CD4-positive, CD25-positive, alpha-beta regulatory T cell (primary cell): ENCODE data around the gene HOXC10. TPM values are rescaled to one million over a fixed set of nuclear protein-coding genes. Genes with fewer than 3 reads are reported as not detected.

Experiments used
- ATAC-seq, 2 donors: fragments of 150-1000 bp; cut with Tn5 transposase; one replicate each; pipeline ENCODE4 v1.10.0; 2021; ENCODE audit warnings: low read depth in 2 of 2, moderate number of reproducible peaks in 2 of 2, moderate library complexity in 1 of 2
- DNase-seq, 3 donors: peaks; one replicate each; pipeline versions ENCODE4 v3.0.0 to v3.0.0-alpha.2; 2012 to 2022; ENCODE audit warnings: mixed read lengths in 1 of 3
- H3K27ac ChIP-seq: one replicate; pipeline ENCODE4 v1.7.0; 2013; ENCODE audit warnings: mild to moderate bottlenecking, low read length; ENCODE audit not compliant: insufficient read depth, poor library complexity, severe bottlenecking
- H3K27me3 ChIP-seq: one replicate; pipeline ENCODE4 v1.7.0; 2013; ENCODE audit warnings: low read length; ENCODE audit not compliant: control insufficient read depth, insufficient read depth
- H3K36me3 ChIP-seq: one replicate; pipeline ENCODE4 v1.7.0; 2013; ENCODE audit warnings: mild to moderate bottlenecking, low read length, moderate library complexity; ENCODE audit not compliant: control insufficient read depth, insufficient read depth
- H3K4me1 ChIP-seq: 2 replicates; pipeline ENCODE4 v1.7.0; 2013; ENCODE audit warnings: mild to moderate bottlenecking, low read length; ENCODE audit not compliant: insufficient read depth, control insufficient read depth, poor library complexity, severe bottlenecking
- H3K4me3 ChIP-seq: one replicate; pipeline ENCODE4 v1.7.0; 2013; ENCODE audit warnings: low read depth, mild to moderate bottlenecking, low read length, moderate library complexity
- H3K9me3 ChIP-seq, 2 experiments: 1 replicate in 1 of 2; 2 replicates in 1 of 2; pipeline ENCODE4 v1.7.0; 2013; ENCODE audit warnings: low read length in 2 of 2, mild to moderate bottlenecking in 1 of 2, moderate library complexity in 1 of 2; ENCODE audit not compliant: control insufficient read depth in 2 of 2
- H3K27ac Mint-ChIP-seq, 3 donors: one replicate each; pipeline ENCODE4 v1.8.0; 2020 to 2022; ENCODE audit warnings: mild to moderate bottlenecking in 3 of 3, mixed read lengths in 3 of 3, moderate library complexity in 2 of 3
- H3K27me3 Mint-ChIP-seq: one replicate; pipeline ENCODE4 v1.8.0; 2022; ENCODE audit warnings: mild to moderate bottlenecking, mixed read lengths
- H3K36me3 Mint-ChIP-seq: one replicate; pipeline ENCODE4 v1.8.0; 2020; ENCODE audit warnings: mixed read lengths
- H3K4me1 Mint-ChIP-seq, 4 donors: one replicate each; pipeline ENCODE4 v1.8.0; 2020 to 2022; ENCODE audit warnings: mixed read lengths in 4 of 4, mild to moderate bottlenecking in 1 of 4
- H3K4me3 Mint-ChIP-seq, 4 donors: one replicate each; pipeline ENCODE4 v1.8.0; 2020 to 2022; ENCODE audit warnings: mild to moderate bottlenecking in 4 of 4, mixed read lengths in 4 of 4, moderate library complexity in 3 of 4
- H3K9me3 Mint-ChIP-seq, 7 donors: one replicate each; pipeline ENCODE4 v1.8.0; 2020 to 2022; ENCODE audit warnings: mixed read lengths in 7 of 7, mild to moderate bottlenecking in 3 of 7, moderate library complexity in 2 of 7
- polyA plus RNA-seq, 4 donors: library from polyadenylated mRNA; unstranded; fragments of 300-500 nt; fragmentation: Illumina TruSeq; gene quantifications; one replicate each; pipeline ENCODE4 v1.2.3, GENCODE V29; 2021
- total RNA-seq: library from RNA; stranded (reverse); gene quantifications from one replicate; pipeline ENCODE4 v1.2.3, GENCODE V29; 2022

HOXC10 gene
- total and polyA plus RNA-seq, 5 donors from 2014 or later = not detected

DNA sequence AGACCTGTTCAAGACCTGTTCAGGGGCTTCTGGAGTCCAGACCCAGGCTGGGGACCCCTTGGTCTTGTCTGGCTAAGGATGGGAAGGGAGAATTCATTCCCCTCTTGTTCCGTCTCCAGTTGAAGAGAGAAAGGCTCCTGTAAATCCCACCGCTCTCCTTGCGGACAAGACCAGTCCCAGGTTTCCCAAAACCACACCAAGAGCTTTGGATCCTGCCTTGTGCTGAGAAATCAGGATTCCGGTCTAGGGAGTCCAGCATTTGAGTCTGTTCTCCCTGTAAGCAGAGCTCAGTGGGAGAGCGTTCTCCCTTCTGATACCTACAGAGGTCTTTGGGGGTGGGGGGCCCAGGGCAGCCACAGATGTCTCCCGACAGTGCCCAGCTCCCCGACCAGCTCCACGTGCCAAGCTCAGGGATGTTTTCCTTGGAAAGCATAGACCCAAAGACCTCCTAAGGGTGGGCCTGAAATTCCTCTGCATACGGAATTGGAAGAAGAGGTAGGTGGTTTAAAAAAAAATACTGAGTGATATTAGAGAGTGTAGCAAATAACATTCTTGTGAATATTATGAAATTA lies 44.4 kb upstream of the HOXC10 start:
- ATAC-seq (no peak), DNase-seq (no peak)
- Mint-ChIP-seq H3K4me3 (no peak overlapping the region), H3K4me1 (peaks cover 0 to 17% (median 5%) of the 10 kb centered on the region in 4 donors), H3K27me3 (peaks cover 93% of the 10 kb centered on the region), H3K36me3 (no peaks in the 10 kb centered on the region), H3K27ac (no peak overlapping the region), H3K9me3 (peaks cover 0 to 3% (median 0%) of the 10 kb centered on the region in 7 donors)
- no peak overlapping the region for H3K27ac ChIP-seq
- no peaks in the 10 kb centered on the region for H3K36me3 ChIP-seq
- H3K4me1 ChIP-seq = peaks cover 11% of the 10 kb centered on the region
- H3K9me3 ChIP-seq = no peaks in the 10 kb centered on the region
- peaks cover 60% of the 10 kb centered on the region for H3K27me3 ChIP-seq
- no peak overlapping the region for H3K4me3 ChIP-seq

DNA sequence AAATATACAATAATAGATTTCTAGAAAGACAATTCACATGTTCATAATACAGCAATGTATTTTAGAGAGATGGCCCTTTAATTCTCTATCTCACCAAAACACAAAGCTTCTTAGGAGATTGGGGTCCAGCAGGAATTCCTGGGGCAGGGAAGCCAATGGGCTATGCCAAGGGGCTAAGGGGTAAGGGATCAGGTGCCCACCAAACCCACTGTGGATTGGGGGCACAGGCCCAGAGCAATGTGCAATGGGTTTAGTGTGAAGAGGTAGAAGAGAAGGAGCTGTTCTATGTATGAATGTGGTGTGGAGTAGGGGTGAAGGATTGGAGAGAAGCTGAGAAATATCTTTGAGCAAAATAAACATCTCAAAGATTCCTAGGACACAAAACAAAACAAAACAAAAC lies 43.8 kb upstream of the HOXC10 start:
- peaks cover 0 to 5% (median 0%) of the 10 kb centered on the region in 7 donors for H3K9me3 Mint-ChIP-seq
- no peak overlapping the region for H3K27ac Mint-ChIP-seq
- Histone ChIP-seq H3K27ac (no peak overlapping the region), H3K27me3 (peaks cover 61% of the 10 kb centered on the region), H3K36me3 (no peaks in the 10 kb centered on the region), H3K4me1 (peaks cover 6% of the 10 kb centered on the region), H3K4me3 (no peak overlapping the region), H3K9me3 (no peaks in the 10 kb centered on the region)
- H3K4me3 Mint-ChIP-seq = no peak overlapping the region
- H3K27me3 Mint-ChIP-seq = peaks cover 93% of the 10 kb centered on the region
- no peaks in the 10 kb centered on the region for H3K36me3 Mint-ChIP-seq
- peaks cover 0 to 10% (median 4%) of the 10 kb centered on the region in 4 donors for H3K4me1 Mint-ChIP-seq
- no peak for DNase-seq
- ATAC-seq = no peak

DNA sequence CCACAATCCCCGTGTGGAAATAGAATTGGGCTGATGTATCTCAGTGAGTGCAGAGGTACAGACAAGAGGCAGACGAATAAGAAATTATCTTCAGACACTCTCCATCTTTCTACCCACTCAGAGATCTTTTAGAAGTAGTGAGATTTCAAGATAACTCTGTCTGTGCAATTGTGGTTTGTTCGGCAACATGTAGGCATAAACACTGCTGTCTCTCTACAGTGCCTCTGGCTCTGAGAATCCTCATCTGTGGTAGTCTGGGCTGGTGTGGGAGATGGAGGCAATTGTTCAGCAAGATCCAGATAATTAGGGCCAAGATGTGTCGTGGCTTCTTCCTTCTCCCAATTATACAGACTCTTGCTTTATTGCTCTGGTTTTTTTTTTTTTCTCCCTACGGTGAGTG lies 43.2 kb upstream of the HOXC10 start:
- Mint-ChIP-seq H3K27ac (no peak overlapping the region), H3K9me3 (peaks cover 0 to 5% (median 0%) of the 10 kb centered on the region in 7 donors), H3K4me1 (peaks cover 0 to 10% (median 3%) of the 10 kb centered on the region in 4 donors), H3K4me3 (no peak overlapping the region), H3K27me3 (peaks cover 93% of the 10 kb centered on the region), H3K36me3 (no peaks in the 10 kb centered on the region)
- Histone ChIP-seq H3K27ac (no peak overlapping the region), H3K4me3 (no peak overlapping the region), H3K27me3 (peaks cover 65% of the 10 kb centered on the region), H3K36me3 (no peaks in the 10 kb centered on the region), H3K9me3 (no peaks in the 10 kb centered on the region), H3K4me1 (peaks cover 6% of the 10 kb centered on the region)
- no peak for ATAC-seq
- no peak for DNase-seq

DNA sequence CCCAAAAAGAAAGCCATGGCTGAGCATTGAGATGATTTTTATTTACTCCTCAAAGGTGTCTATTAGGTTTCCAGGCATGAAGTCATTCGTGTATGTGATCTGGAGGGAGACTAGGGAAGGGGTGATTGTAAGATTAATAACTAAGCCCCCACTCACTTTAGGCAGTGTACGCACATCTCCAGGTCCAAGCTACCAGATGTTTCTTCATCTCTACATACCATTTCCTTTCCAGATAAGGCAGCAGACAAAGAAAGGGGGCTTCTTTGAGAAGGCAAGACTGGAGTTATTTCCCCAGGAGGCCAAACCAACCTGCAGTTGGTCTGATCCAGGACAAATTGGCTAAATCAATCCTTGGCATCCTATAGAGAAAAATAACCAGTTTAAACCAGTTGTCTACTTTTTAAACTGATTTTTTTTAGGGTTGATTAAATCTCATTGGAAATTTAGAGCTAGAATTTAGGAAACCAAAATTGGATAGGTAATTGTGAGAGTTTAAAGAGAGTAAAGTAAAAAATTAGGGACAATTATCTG lies 42.4 kb upstream of the HOXC10 start:
- Mint-ChIP-seq H3K27ac (no peak overlapping the region), H3K4me3 (no peak overlapping the region), H3K27me3 (peaks cover 93% of the 10 kb centered on the region), H3K4me1 (peaks cover 0 to 8% (median 3%) of the 10 kb centered on the region in 4 donors), H3K36me3 (no peaks in the 10 kb centered on the region), H3K9me3 (peaks cover 0 to 5% (median 0%) of the 10 kb centered on the region in 7 donors)
- Histone ChIP-seq H3K36me3 (no peaks in the 10 kb centered on the region), H3K9me3 (no peaks in the 10 kb centered on the region), H3K4me1 (peaks cover 6% of the 10 kb centered on the region), H3K4me3 (no peak overlapping the region), H3K27me3 (peaks cover 62% of the 10 kb centered on the region), H3K27ac (no peak overlapping the region)
- no peak for DNase-seq
- ATAC-seq = no peak

DNA sequence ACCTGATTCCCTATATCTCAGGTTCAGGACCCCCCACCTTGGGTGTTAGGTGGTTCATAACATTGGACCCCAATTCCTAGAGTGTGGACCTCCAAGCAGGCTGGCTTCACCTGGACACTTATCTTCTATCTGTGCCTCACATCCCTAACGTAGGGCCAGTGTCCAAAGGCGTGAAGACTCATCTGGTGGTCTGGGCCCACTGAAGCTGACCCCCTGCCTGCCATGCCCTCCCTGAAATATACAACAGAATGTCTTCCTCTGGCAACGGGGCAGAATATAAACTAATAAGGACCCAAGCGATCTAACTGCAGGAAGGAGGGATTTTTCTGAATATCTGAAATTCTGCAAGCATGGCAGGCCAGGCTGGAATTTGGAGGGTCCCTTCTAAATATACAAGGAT lies 40.7 kb upstream of the HOXC10 start:
- H3K27ac Mint-ChIP-seq = no peak overlapping the region

DNA sequence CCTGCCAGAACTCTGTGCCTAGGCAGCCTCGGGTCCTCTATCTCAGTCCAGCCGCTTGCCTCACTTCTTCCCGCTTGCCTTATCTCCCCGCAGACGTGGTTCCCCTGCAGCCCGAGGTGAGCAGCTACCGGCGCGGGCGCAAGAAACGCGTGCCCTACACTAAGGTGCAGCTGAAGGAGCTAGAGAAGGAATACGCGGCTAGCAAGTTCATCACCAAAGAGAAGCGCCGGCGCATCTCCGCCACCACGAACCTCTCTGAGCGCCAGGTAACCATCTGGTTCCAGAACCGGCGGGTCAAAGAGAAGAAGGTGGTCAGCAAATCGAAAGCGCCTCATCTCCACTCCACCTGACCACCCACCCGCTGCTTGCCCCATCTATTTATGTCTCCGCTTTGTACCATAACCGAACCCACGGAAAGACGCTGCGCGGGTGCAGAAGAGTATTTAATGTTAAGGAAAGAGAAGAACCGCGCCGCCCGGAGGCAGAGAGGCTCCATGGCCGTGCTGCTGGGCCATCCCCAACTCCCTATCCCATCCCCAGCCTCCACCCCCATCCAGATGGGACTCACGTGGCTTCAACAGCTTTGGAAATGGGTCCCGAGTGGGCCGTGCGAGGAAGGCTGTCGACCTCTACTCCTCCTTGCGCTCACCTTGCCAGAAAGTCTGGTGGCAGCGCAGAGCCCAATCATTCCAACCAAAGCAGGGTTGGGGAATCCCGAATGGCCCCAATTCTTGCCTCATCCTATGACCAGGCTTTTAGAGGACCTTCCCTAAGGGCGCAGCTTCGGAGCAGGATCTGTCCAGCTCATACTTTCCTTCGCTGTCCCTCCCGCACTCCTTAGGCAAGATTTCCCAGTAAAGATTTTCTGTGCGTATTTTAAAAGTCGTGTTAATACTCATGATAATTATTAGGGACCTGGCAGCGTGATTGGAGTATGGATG lies 39.8 kb upstream of the HOXC10 start:
- H3K27ac Mint-ChIP-seq = no peak overlapping the region

More for the DNA sequence above, 40.7 kb upstream of the HOXC10 start:
- peaks cover 99% of the 10 kb centered on the region for H3K27me3 Mint-ChIP-seq
- H3K9me3 ChIP-seq = no peaks in the 10 kb centered on the region
- H3K36me3 ChIP-seq = no peaks in the 10 kb centered on the region
- H3K4me1 Mint-ChIP-seq = peaks cover 0 to 4% (median 2%) of the 10 kb centered on the region in 4 donors
- peaks cover 66% of the 10 kb centered on the region for H3K27me3 ChIP-seq
- H3K36me3 Mint-ChIP-seq = no peaks in the 10 kb centered on the region
- DNase-seq (no peak), ATAC-seq (no peak)
- H3K4me3 ChIP-seq = no peak overlapping the region
- no peak overlapping the region for H3K27ac ChIP-seq
- peaks cover 0 to 5% (median 0%) of the 10 kb centered on the region in 7 donors for H3K9me3 Mint-ChIP-seq
- H3K4me3 Mint-ChIP-seq = no peak overlapping the region
- no peaks in the 10 kb centered on the region for H3K4me1 ChIP-seq

DNA sequence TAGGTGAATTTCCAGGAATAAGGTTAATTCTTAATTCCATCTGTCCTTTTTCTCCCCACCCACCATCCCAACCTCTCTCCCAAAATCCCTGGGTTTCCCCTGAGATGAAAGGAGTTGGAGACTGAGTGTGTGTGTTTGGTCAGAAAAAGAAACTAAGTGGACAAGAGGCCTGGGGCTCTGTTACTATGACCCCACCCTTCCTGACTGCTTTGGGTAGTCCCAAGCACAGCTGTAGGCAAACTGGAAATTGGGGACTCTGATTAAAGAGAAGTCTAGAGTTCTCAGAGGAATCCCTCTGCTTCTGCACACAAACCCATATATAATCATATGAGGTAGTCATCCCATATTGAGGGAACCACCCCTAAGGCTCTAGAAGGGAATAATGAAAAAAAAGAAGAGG lies 37.2 kb upstream of the HOXC10 start:
- Histone ChIP-seq H3K27ac (no peak overlapping the region), H3K36me3 (no peaks in the 10 kb centered on the region), H3K27me3 (peaks cover 57% of the 10 kb centered on the region), H3K4me3 (no peak overlapping the region), H3K9me3 (no peaks in the 10 kb centered on the region), H3K4me1 (peaks cover 7% of the 10 kb centered on the region)
- no peak overlapping the region for H3K27ac Mint-ChIP-seq
- DNase-seq (no peak), ATAC-seq (no peak)
- peaks cover 100% of the 10 kb centered on the region for H3K27me3 Mint-ChIP-seq
- no peak overlapping the region for H3K4me3 Mint-ChIP-seq
- H3K36me3 Mint-ChIP-seq = no peaks in the 10 kb centered on the region
- H3K4me1 Mint-ChIP-seq = peaks cover 0 to 16% (median 6%) of the 10 kb centered on the region in 4 donors
- H3K9me3 Mint-ChIP-seq = peaks cover 0 to 5% (median 0%) of the 10 kb centered on the region in 7 donors

More for the DNA sequence above, 39.8 kb upstream of the HOXC10 start:
- no peak overlapping the region for H3K4me3 ChIP-seq
- no peaks in the 10 kb centered on the region for H3K36me3 ChIP-seq
- Mint-ChIP-seq H3K27me3 (peaks cover 100% of the 10 kb centered on the region), H3K4me1 (peaks cover 0 to 4% (median 2%) of the 10 kb centered on the region in 4 donors), H3K4me3 (no peak overlapping the region), H3K36me3 (no peaks in the 10 kb centered on the region), H3K9me3 (peaks cover 0 to 5% (median 0%) of the 10 kb centered on the region in 7 donors)
- no peaks in the 10 kb centered on the region for H3K9me3 ChIP-seq
- no peaks in the 10 kb centered on the region for H3K4me1 ChIP-seq
- ATAC-seq (no peak), DNase-seq (no peak)
- H3K27me3 ChIP-seq = peaks cover 65% of the 10 kb centered on the region
- H3K27ac ChIP-seq = no peak overlapping the region
